PC-3 (cell line): ENCODE measurements around the gene TNS3. TPM values are rescaled to one million over a fixed set of nuclear protein-coding genes. Genes with fewer than 3 reads are reported as not detected.

Source experiments
- ATAC-seq: fragments of 200-7000 bp; cut with Tn5 transposase; 2 replicates; pipeline ENCODE4 v1.9.1; 2020; ENCODE audit warnings: mild to moderate bottlenecking, moderate library complexity
- BruUV-seq: library from RNA; stranded (reverse); fragments of 400-500 nt; replicated peaks from 2 replicates; lab custom pipeline; 2021; lab: Mats Ljungman, UMichigan
- CTCF ChIA-PET: fragments of 300-600 bp; sonication (Branson Sonifier 250); formaldehyde crosslinking; loops from one replicate; lab custom pipeline; 2022; ENCODE audit warnings: antibody characterized with exemption; lab: Charles Lee
- POLR2A ChIA-PET: fragments of 300-600 bp; sonication (Branson Sonifier 250); formaldehyde crosslinking; loops from one replicate; lab custom pipeline; 2022; ENCODE audit warnings: antibody characterized with exemption; ENCODE audit not compliant: unreplicated experiment; lab: Charles Lee
- DNase-seq: peaks from one replicate; pipeline ENCODE4 v3.0.0-alpha.2; 2015
- H2AFZ ChIP-seq: fragments of 300-600 bp; sonication (generic); 2 replicates; pipeline ENCODE4 v1.6.0; 2016; ENCODE audit warnings: antibody characterized with exemption, low read length
- H3F3A ChIP-seq: fragments of 300-600 bp; sonication (generic); one replicate; pipeline ENCODE4 v1.6.0; 2017; ENCODE audit warnings: antibody characterized with exemption, low read length, control low read depth, mild to moderate bottlenecking; ENCODE audit not compliant: unreplicated experiment
- H3K27ac ChIP-seq: fragments of 300-600 bp; sonication (generic); 2 replicates; pipeline ENCODE4 v1.5.1; 2016; ENCODE audit warnings: mild to moderate bottlenecking, low read length
- H3K27me3 ChIP-seq: fragments of 300-600 bp; sonication (generic); 2 replicates; pipeline ENCODE4 v1.6.1; 2016; ENCODE audit warnings: low read length, mixed read lengths
- H3K36me3 ChIP-seq: fragments of 300-600 bp; sonication (generic); 2 replicates; pipeline ENCODE4 v1.6.1; 2016; ENCODE audit warnings: low read depth, mixed run types, low read length, mixed read lengths
- H3K4me1 ChIP-seq: fragments of 300-600 bp; sonication (generic); 2 replicates; pipeline ENCODE4 v1.5.1; 2016; ENCODE audit warnings: low read length; ENCODE audit not compliant: insufficient read depth
- H3K4me2 ChIP-seq: fragments of 300-600 bp; sonication (generic); 2 replicates; pipeline ENCODE4 v1.6.0; 2016; ENCODE audit warnings: low read length
- H3K4me3 ChIP-seq: fragments of 300-600 bp; sonication (generic); 2 replicates; pipeline ENCODE4 v1.5.1; 2016; ENCODE audit warnings: mild to moderate bottlenecking, low read length, mixed read lengths
- H3K79me2 ChIP-seq: fragments of 300-600 bp; sonication (generic); 2 replicates; pipeline ENCODE4 v1.6.1; 2017; ENCODE audit warnings: low read length, mixed read lengths
- H3K9ac ChIP-seq: fragments of 300-600 bp; sonication (generic); 2 replicates; pipeline ENCODE4 v1.6.0; 2016; ENCODE audit warnings: mild to moderate bottlenecking, low read length
- H3K9me2 ChIP-seq: fragments of 300-600 bp; sonication (generic); replicated peaks from 2 replicates; pipeline ENCODE4 v1.6.1; 2016; ENCODE audit warnings: mixed run types, low read length, mixed read lengths
- H3K9me3 ChIP-seq: fragments of 300-600 bp; sonication (generic); 2 replicates; pipeline ENCODE4 v1.6.1; 2016; ENCODE audit warnings: low read length, mixed read lengths
- H4K20me1 ChIP-seq: fragments of 300-600 bp; sonication (generic); 2 replicates; pipeline ENCODE4 v1.6.1; 2016; ENCODE audit warnings: low read length, mixed read lengths
- CTCF ChIP-seq: fragments of 300-600 bp; sonication (generic); conservative IDR thresholded peaks from 2 replicates; pipeline ENCODE4 v1.5.1; 2017; ENCODE audit warnings: antibody characterized with exemption, low read depth, mild to moderate bottlenecking, low read length
- EZH2 ChIP-seq: fragments of 300-600 bp; sonication (generic); IDR thresholded peaks from one replicate; pipeline ENCODE4 v1.6.1; 2017; ENCODE audit warnings: antibody characterized with exemption, mild to moderate bottlenecking, low read length; ENCODE audit not compliant: unreplicated experiment
- EZH2phosphoT487 ChIP-seq: fragments of 300-600 bp; sonication (generic); IDR thresholded peaks from 2 replicates; pipeline ENCODE4 v1.6.1; 2018; ENCODE audit warnings: mild to moderate bottlenecking, antibody characterized with exemption, low read length, borderline replicate concordance
- intact Hi-C: fragments of 100-400 bp; cut with micrococcal nuclease; formaldehyde crosslinking; loops from 2 replicates; pipeline ENCODE4 v1.9.0; 2023
- total RNA-seq: library from RNA; depleted of rRNA; stranded (reverse); fragments of >200 nt; gene quantifications from 2 replicates; pipeline ENCODE4 v1.2.3, GENCODE V29; 2014

Gene TNS3
- total RNA-seq, 1 experiment from 2014 or later, result 72.3 TPM

- intact Hi-C loops, result no loop called here
- Histone ChIP-seq H3K36me3 (peaks cover 14% of the 10 kb centered on the region), H3K9me2 (no peaks in the 10 kb centered on the region), H4K20me1 (0 out of 2 replicates have a peak, but pooled peaks cover 4% of the 10 kb centered on the region), H3F3A (no peaks in the 10 kb centered on the region), H3K9ac (no peak overlapping the region), H3K4me1 (peaks cover 31% of the 10 kb centered on the region), H3K27ac (no peak overlapping the region), H3K27me3 (no peaks in the 10 kb centered on the region), H3K4me3 (no peak overlapping the region), H2AFZ (no peak overlapping the region), H3K4me2 (no peak overlapping the region), H3K9me3 (no peaks in the 10 kb centered on the region), H3K79me2 (peaks cover 89% of the 10 kb centered on the region)
- no peak for ATAC-seq
- no TSS peak for BruUV-seq
- ChIA-PET CTCF (no interaction called here), POLR2A (no interaction called here)
- TF ChIP-seq CTCF, result no peak
- no peak for TF ChIP-seq EZH2
- no peak for TF ChIP-seq EZH2phosphoT487
- DNase-seq, result no peak
Measured at GRCh38 chr7:47559306-47560220, 22.3 kb downstream of the TNS3 start.

DNA sequence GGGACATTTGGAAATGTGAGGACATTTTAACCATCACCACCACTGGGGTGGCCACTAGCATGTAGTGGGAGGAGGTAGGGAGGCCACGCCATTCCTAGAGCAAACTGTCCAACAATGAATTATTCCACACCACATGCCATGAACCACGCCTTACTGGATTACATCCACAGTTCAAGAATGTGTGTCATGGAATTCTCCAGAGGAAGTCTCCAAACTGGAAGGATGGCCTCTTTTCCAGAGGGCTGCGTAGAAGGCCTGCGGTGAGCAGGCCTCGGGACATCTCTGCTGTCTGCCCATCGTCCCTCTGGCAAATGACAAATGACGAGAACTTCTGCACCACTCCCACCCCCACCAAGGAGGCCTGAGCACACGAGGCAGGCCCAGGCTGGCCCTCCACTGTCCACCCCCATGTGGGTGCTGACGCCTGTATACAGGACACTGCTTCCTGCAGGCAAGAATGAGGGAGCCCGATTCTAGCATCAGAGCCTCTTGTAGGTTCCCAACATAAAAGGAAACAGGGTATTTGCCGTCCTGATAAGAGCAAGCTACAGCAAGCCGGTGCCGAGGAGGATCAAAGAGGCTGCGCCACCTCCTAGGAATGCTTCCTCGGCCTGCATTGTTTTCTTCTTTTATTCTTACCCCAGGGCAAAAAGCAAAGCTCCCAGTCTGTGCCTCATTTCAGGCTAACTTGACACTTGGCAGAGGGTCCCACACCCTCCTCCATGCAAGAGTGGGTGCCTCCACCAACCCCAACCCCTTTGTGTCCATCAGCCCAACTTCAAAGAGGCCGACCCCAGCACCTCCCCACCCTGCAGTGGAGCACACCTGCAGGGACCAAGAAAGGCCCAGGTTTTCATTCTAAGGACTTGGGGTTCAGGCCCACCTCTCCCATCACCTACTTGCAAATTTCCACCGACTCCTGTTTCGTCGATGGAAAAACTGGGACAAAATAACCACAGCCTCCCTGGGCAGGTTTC lies 23.9 kb downstream of the TNS3 start:
- BruUV-seq, result no TSS peak
- H4K20me1 ChIP-seq, result 0 out of 2 replicates have a peak, but pooled peaks cover 4% of the 10 kb centered on the region
- H3K79me2 ChIP-seq, result peaks cover 87% of the 10 kb centered on the region
- ChIA-PET POLR2A (no interaction called here), CTCF (no interaction called here)
- H3K9ac ChIP-seq, result peak overlapping the region; percentile 39; the same call in 1 of the 2 replicates
- peaks cover 19% of the 10 kb centered on the region for H3K36me3 ChIP-seq
- H3K4me1 ChIP-seq, result peaks cover 34% of the 10 kb centered on the region
- H3K9me3 ChIP-seq, result no peaks in the 10 kb centered on the region
- H2AFZ ChIP-seq, result no peak overlapping the region
- H3K27ac ChIP-seq, result peak overlapping the region; percentile 78
- TF ChIP-seq EZH2phosphoT487, result no peak
- no peak for TF ChIP-seq CTCF
- no peak for TF ChIP-seq EZH2
- intact Hi-C loops, result no loop called here
- H3K27me3 ChIP-seq, result no peaks in the 10 kb centered on the region
- DNase-seq (peak; percentile 78), ATAC-seq (peak; percentile 72)
- peak overlapping the region; percentile 51 for H3K4me2 ChIP-seq
- H3K9me2 ChIP-seq, result no peaks in the 10 kb centered on the region
- H3K4me3 ChIP-seq, result no peak overlapping the region
- H3F3A ChIP-seq, result no peaks in the 10 kb centered on the region
